ENCODE measurements around the gene AGPAT4.

- TF ChIP-seq POLR2A (IDR thresholded peaks at IDR 0.05; ENCODE audit: low read depth, low read length) = no peak
- TF ChIP-seq CTCF (conservative IDR thresholded peaks at IDR 0.05; ENCODE audit: low read depth, low read length) = no peak
- no peak for TF ChIP-seq RAD21 (IDR thresholded peaks at IDR 0.05; ENCODE audit: low read length)
- no peak for TF ChIP-seq MAFK (IDR thresholded peaks at IDR 0.05; ENCODE audit: low read depth, low read length)
- no peak for TF ChIP-seq MAZ (IDR thresholded peaks at IDR 0.05; ENCODE audit: borderline replicate concordance, low read depth, low read length)
- no peak for TF ChIP-seq BHLHE40 (IDR thresholded peaks at IDR 0.05; ENCODE audit: low read depth, low read length)
- no peak for TF ChIP-seq FOS (IDR thresholded peaks at IDR 0.05; ENCODE audit: low read depth, low read length)
- TF ChIP-seq USF2 (IDR thresholded peaks at IDR 0.05; ENCODE audit: low read depth, low read length) = no peak
These were observed 45.4 kb upstream of the AGPAT4 start for GRCh38 chr6:161319231-161319630.
